Trophoblast cell (in vitro differentiated cells and primary cell): ENCODE data around the gene DIO3.

Experiments used
- DNase-seq, 2 donors: peaks; one replicate each; pipeline ENCODE4 v3.0.0-alpha.2; 2016
- H2AFZ ChIP-seq: 2 replicates; pipeline ENCODE4 v1.6.1; 2013; ENCODE audit warnings: low read length, moderate library complexity, mild to moderate bottlenecking; ENCODE audit not compliant: insufficient read depth, poor library complexity
- H2AK5ac ChIP-seq: 2 replicates; pipeline ENCODE4 v1.6.1; 2013; ENCODE audit warnings: mild to moderate bottlenecking, low read length
- H2BK120ac ChIP-seq: 2 replicates; pipeline ENCODE4 v1.6.1; 2013; ENCODE audit warnings: low read length, mild to moderate bottlenecking, moderate library complexity; ENCODE audit not compliant: insufficient read depth, poor library complexity
- H2BK12ac ChIP-seq: 2 replicates; pipeline ENCODE4 v1.6.1; 2013; ENCODE audit warnings: mild to moderate bottlenecking, low read length, moderate library complexity
- H2BK5ac ChIP-seq: 2 replicates; pipeline ENCODE4 v1.6.1; 2013; ENCODE audit warnings: low read length, low read depth, moderate library complexity, mild to moderate bottlenecking; ENCODE audit not compliant: poor library complexity
- H3K14ac ChIP-seq: 2 replicates; pipeline ENCODE4 v1.6.1; 2013; ENCODE audit warnings: mild to moderate bottlenecking, low read length
- H3K18ac ChIP-seq: 2 replicates; pipeline ENCODE4 v1.6.1; 2013; ENCODE audit warnings: mild to moderate bottlenecking, low read length
- H3K23ac ChIP-seq: 2 replicates; pipeline ENCODE4 v1.6.1; 2013; ENCODE audit warnings: low read length
- H3K27ac ChIP-seq: 2 replicates; pipeline ENCODE4 v1.5.1; 2013; ENCODE audit warnings: low read depth, mild to moderate bottlenecking, inconsistent platforms, low read length, moderate library complexity
- H3K27me3 ChIP-seq: 2 replicates; pipeline ENCODE4 v1.6.1; 2013; ENCODE audit warnings: inconsistent platforms, mild to moderate bottlenecking, low read length, moderate library complexity; ENCODE audit not compliant: insufficient read depth
- H3K36me3 ChIP-seq, 2 experiments: 1 replicate in 1 of 2; 2 replicates in 1 of 2; pipeline ENCODE4 v1.6.1; 2013; ENCODE audit warnings: low read length in 2 of 2, mild to moderate bottlenecking in 2 of 2, moderate library complexity in 1 of 2; ENCODE audit not compliant: insufficient read depth in 2 of 2, control insufficient read depth in 1 of 2
- H3K4ac ChIP-seq: 2 replicates; pipeline ENCODE4 v1.6.1; 2013; ENCODE audit warnings: low read depth, mild to moderate bottlenecking, low read length, moderate library complexity
- H3K4me1 ChIP-seq, 2 experiments: 1 replicate in 1 of 2; 2 replicates in 1 of 2; pipeline ENCODE4 v1.6.1; 2013; ENCODE audit warnings: low read length in 2 of 2, mild to moderate bottlenecking in 2 of 2, moderate library complexity in 1 of 2; ENCODE audit not compliant: insufficient read depth in 2 of 2, control insufficient read depth in 1 of 2
- H3K4me2 ChIP-seq: 2 replicates; pipeline ENCODE4 v1.6.1; 2013; ENCODE audit warnings: inconsistent platforms, mild to moderate bottlenecking, low read length, moderate library complexity
- H3K4me3 ChIP-seq: 2 replicates; pipeline ENCODE4 v1.5.1; 2013; ENCODE audit warnings: mild to moderate bottlenecking, low read depth, low read length, inconsistent platforms
- H3K79me1 ChIP-seq: one replicate; pipeline ENCODE4 v1.6.1; 2013; ENCODE audit warnings: low read length
- H3K79me2 ChIP-seq: 2 replicates; pipeline ENCODE4 v1.6.1; 2013; ENCODE audit warnings: low read length, mild to moderate bottlenecking; ENCODE audit not compliant: control insufficient read depth, insufficient read depth, poor library complexity
- H3K9ac ChIP-seq: 2 replicates; pipeline ENCODE4 v1.6.1; 2013; ENCODE audit warnings: mild to moderate bottlenecking, low read length
- H3K9me3 ChIP-seq: 2 replicates; pipeline ENCODE4 v1.6.1; 2013; ENCODE audit warnings: low read depth, mild to moderate bottlenecking, control low read depth, inconsistent platforms, low read length; ENCODE audit not compliant: insufficient read depth
- H4K12ac ChIP-seq: 2 replicates; pipeline ENCODE4 v1.6.1; 2013; ENCODE audit warnings: low read depth, mild to moderate bottlenecking, low read length, moderate library complexity
- H4K8ac ChIP-seq: 2 replicates; pipeline ENCODE4 v1.6.1; 2013; ENCODE audit warnings: low read depth, mild to moderate bottlenecking, low read length, moderate library complexity
- H4K91ac ChIP-seq: one replicate; pipeline ENCODE4 v1.6.1; 2013; ENCODE audit warnings: low read depth, mild to moderate bottlenecking, low read length, moderate library complexity
- WGBS: extraction: QIAGEN DNeasy Blood & Tissue Kit; methylation state at CpG from one replicate; pipeline ENCODE4 v1.1.7; 2013; ENCODE audit warnings: missing lambda C conversion rate; ENCODE audit not compliant: insufficient read length, insufficient coverage; ENCODE audit errors: extremely low coverage; 5-methylcytosine and 5-hydroxymethylcytosine counted together

DIO3 gene

GRCh38 chr14:101588286-101588975, 27.1 kb downstream of the DIO3 start:
- Histone ChIP-seq H2AK5ac (no peak overlapping the region), H3K4me3 (no peak overlapping the region), H3K4ac (no peak overlapping the region), H3K14ac (no peak overlapping the region), H3K27me3 (no peaks in the 10 kb centered on the region), H3K79me1 (no peaks in the 10 kb centered on the region), H2BK12ac (no peak overlapping the region), H3K79me2 (no peaks in the 10 kb centered on the region), H3K23ac (no peak overlapping the region), H3K4me2 (no peak overlapping the region), H3K9ac (no peak overlapping the region), H3K18ac (no peak overlapping the region), H3K9me3 (peaks cover 3% of the 10 kb centered on the region), H2BK5ac (no peak overlapping the region), H3K4me1 (peaks cover 0 to 7% of the 10 kb centered on the region in 2 experiments), H4K12ac (no peak overlapping the region), H4K8ac (no peak overlapping the region), H3K27ac (no peak overlapping the region), H4K91ac (no peak overlapping the region), H2BK120ac (no peak overlapping the region), H2AFZ (no peak overlapping the region), H3K36me3 (no peaks in the 10 kb centered on the region)
- no CpG with 5 or more reads among the region's 17 CpGs for WGBS
- no peak for DNase-seq

DNA sequence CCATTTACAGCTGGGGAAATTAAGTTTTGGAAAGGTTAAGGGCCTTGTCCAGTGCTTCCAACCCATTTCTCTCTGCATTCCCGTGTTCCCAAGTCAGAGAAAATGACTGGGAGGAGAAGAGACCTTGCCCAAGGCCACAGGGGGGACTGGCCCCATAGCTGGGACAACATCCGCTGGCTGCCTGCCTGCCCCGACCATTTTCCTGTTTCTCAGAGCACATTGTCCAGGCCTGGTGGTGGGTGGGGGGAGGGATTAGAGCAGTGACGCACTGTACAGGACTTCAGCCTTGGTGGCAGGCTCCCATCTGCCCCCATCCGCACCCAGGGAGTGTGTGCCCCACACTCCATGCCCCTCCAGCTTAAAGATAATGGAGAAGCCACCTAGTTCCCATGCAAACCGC, 27.7 kb downstream of the DIO3 start:
- Histone ChIP-seq H4K12ac (no peak overlapping the region), H3K36me3 (no peaks in the 10 kb centered on the region), H2AFZ (no peak overlapping the region), H2BK12ac (no peak overlapping the region), H3K79me2 (no peaks in the 10 kb centered on the region), H2BK120ac (no peak overlapping the region), H3K4me1 (peaks cover 0 to 7% of the 10 kb centered on the region in 2 experiments), H3K9ac (no peak overlapping the region), H3K4me3 (no peak overlapping the region), H3K27ac (no peak overlapping the region), H3K4ac (no peak overlapping the region), H3K14ac (no peak overlapping the region), H3K9me3 (peaks cover 6% of the 10 kb centered on the region), H3K79me1 (no peaks in the 10 kb centered on the region), H4K8ac (no peak overlapping the region), H4K91ac (no peak overlapping the region), H3K4me2 (no peak overlapping the region), H2AK5ac (no peak overlapping the region), H3K27me3 (no peaks in the 10 kb centered on the region), H3K18ac (no peak overlapping the region), H3K23ac (no peak overlapping the region), H2BK5ac (no peak overlapping the region)
- no CpG with 5 or more reads among the region's 6 CpGs for WGBS
- no peak for DNase-seq

DNA sequence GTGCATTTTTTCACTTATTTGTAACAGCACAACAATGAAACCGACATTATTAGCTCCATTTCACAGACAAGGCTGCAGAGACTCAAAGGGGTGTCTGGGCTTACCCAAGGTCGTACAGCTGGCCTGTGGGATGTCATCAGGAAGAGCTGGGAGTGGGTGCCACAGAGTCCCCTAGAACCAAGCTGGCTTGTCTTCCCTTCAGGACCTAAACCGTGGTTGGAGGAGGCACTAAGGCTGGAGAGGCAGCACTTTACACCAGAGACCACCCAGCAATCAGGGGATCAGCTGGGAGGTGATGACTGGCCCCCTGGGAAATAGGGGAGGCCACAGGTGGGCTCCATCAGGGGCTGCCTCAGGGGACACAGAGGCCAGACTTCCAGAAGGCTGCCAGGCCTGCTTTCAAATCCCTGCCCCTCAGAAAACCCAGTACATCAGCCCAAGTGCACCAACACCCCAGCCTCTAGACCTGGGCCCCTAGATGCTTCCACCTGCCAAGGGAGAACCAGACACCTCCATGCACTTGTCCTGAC, 28.3 kb downstream of the DIO3 start:
- no peaks in the 10 kb centered on the region for H3K27me3 ChIP-seq
- H2AFZ ChIP-seq: no peak overlapping the region
- H3K23ac ChIP-seq: no peak overlapping the region
- H3K4ac ChIP-seq: no peak overlapping the region
- H4K8ac ChIP-seq: no peak overlapping the region
- no peak overlapping the region for H4K91ac ChIP-seq
- H2BK12ac ChIP-seq: no peak overlapping the region
- H3K4me1 ChIP-seq: peaks cover 0 to 7% of the 10 kb centered on the region in 2 experiments
- H3K4me3 ChIP-seq: no peak overlapping the region
- H3K14ac ChIP-seq: no peak overlapping the region
- no peak overlapping the region for H2AK5ac ChIP-seq
- H2BK120ac ChIP-seq: no peak overlapping the region
- DNase-seq: no peak
- no peaks in the 10 kb centered on the region for H3K79me2 ChIP-seq
- no peak overlapping the region for H3K4me2 ChIP-seq
- H3K18ac ChIP-seq: no peak overlapping the region
- no peak overlapping the region for H2BK5ac ChIP-seq
- H3K9me3 ChIP-seq: peaks cover 8% of the 10 kb centered on the region
- H3K79me1 ChIP-seq: no peaks in the 10 kb centered on the region
- WGBS: no CpG with 5 or more reads among the region's 3 CpGs
- H3K9ac ChIP-seq: no peak overlapping the region
- no peak overlapping the region for H4K12ac ChIP-seq
- no peaks in the 10 kb centered on the region for H3K36me3 ChIP-seq
- no peak overlapping the region for H3K27ac ChIP-seq

- H3K4ac ChIP-seq: no peak overlapping the region
- H3K36me3 ChIP-seq: no peaks in the 10 kb centered on the region
- no peak overlapping the region for H2BK5ac ChIP-seq
- peaks cover 0 to 7% of the 10 kb centered on the region in 2 experiments for H3K4me1 ChIP-seq
- H3K27ac ChIP-seq: no peak overlapping the region
- no peaks in the 10 kb centered on the region for H3K27me3 ChIP-seq
- no peaks in the 10 kb centered on the region for H3K79me2 ChIP-seq
- H4K91ac ChIP-seq: no peak overlapping the region
- no peak overlapping the region for H3K4me2 ChIP-seq
- no peak overlapping the region for H4K12ac ChIP-seq
- no peaks in the 10 kb centered on the region for H3K79me1 ChIP-seq
- no peak overlapping the region for H2AK5ac ChIP-seq
- H3K4me3 ChIP-seq: no peak overlapping the region
- no peak overlapping the region for H3K9ac ChIP-seq
- no CpG with 5 or more reads among the region's 9 CpGs for WGBS
- no peak overlapping the region for H3K14ac ChIP-seq
- H3K18ac ChIP-seq: no peak overlapping the region
- no peak overlapping the region for H3K23ac ChIP-seq
- no peak overlapping the region for H2BK120ac ChIP-seq
- H2AFZ ChIP-seq: no peak overlapping the region
- DNase-seq: no peak
- peaks cover 8% of the 10 kb centered on the region for H3K9me3 ChIP-seq
- no peak overlapping the region for H2BK12ac ChIP-seq
- no peak overlapping the region for H4K8ac ChIP-seq
Measured at GRCh38 chr14:101590062-101590461, 28.8 kb downstream of the DIO3 start.
